SK-N-SH (cell line): ENCODE measurements around the gene TNFRSF12A. TPM values are rescaled to one million over a fixed set of nuclear protein-coding genes. Genes with fewer than 3 reads are reported as not detected.

Experiments
- CTCF ChIA-PET: fragments of 300-600, 350-600 bp; formaldehyde crosslinking; extraction: SDS; loops from one replicate; lab custom pipeline; 2021; lab: Yijun Ruan, JAX
- POLR2A ChIA-PET: fragments of 350-600 bp; sonication (Branson Sonifier 250); formaldehyde crosslinking; extraction: SDS; loops from one replicate; lab custom pipeline; 2020; ENCODE audit warnings: antibody characterized with exemption, inconsistent platforms; lab: Yijun Ruan, JAX
- DNase-seq: peaks from one replicate; pipeline ENCODE4 v3.0.0; 2012
- H2AFZ ChIP-seq: fragments of 200-600 bp; sonication (generic); 2 replicates; pipeline ENCODE4 v1.8.1; 2016; ENCODE audit warnings: antibody characterized with exemption, mild to moderate bottlenecking, low read depth
- H3F3A ChIP-seq: fragments of 200-600 bp; sonication (generic); replicated peaks from 2 replicates; pipeline ENCODE3; 2016; ENCODE audit warnings: antibody characterized with exemption, mild to moderate bottlenecking; ENCODE audit not compliant: insufficient read depth
- H3K27ac ChIP-seq, 2 experiments: fragments of 200-500 bp in 1 of 2; fragments of 200-600 bp in 1 of 2; sonication (Bioruptor generic) in 1 of 2; sonication (generic), shearing (Covaris generic) in 1 of 2; 2 replicates each; pipeline versions ENCODE4 v1.5.1 to v1.6.1; 2014 to 2016; ENCODE audit warnings: low read depth in 2 of 2, inconsistent platforms in 1 of 2, low read length in 1 of 2, mild to moderate bottlenecking in 1 of 2, mixed read lengths in 1 of 2
- H3K27me3 ChIP-seq: fragments of 200-600 bp; sonication (generic), shearing (Covaris generic); 2 replicates; pipeline ENCODE4 v1.6.1; 2016; ENCODE audit warnings: mixed run types; ENCODE audit not compliant: insufficient read depth
- H3K36me3 ChIP-seq, 2 experiments: fragments of 200-500 bp in 1 of 2; fragments of 200-600 bp in 1 of 2; sonication (Bioruptor generic) in 1 of 2; sonication (generic) in 1 of 2; replicated peaks in 1 of 2; 2 replicates each; pipeline versions ENCODE3 to v1.5.1; 2014 to 2016; ENCODE audit warnings: low read length in 1 of 2, mild to moderate bottlenecking in 1 of 2; ENCODE audit not compliant: insufficient read depth in 2 of 2, control insufficient read depth in 1 of 2
- H3K4me1 ChIP-seq, 2 experiments: fragments of 200-500 bp in 1 of 2; fragments of 200-600 bp in 1 of 2; sonication (Bioruptor generic) in 1 of 2; sonication (generic), shearing (Covaris generic) in 1 of 2; 2 replicates each; pipeline versions ENCODE4 v1.5.1 to v1.6.1; 2014 to 2016; ENCODE audit warnings: low read depth in 1 of 2, low read length in 1 of 2, mixed run types in 1 of 2; ENCODE audit not compliant: insufficient read depth in 2 of 2, control insufficient read depth in 1 of 2
- H3K4me2 ChIP-seq: fragments of 200-600 bp; sonication (generic), shearing (Covaris generic); 2 replicates; pipeline ENCODE4 v1.6.1; 2017; ENCODE audit warnings: mixed run types
- H3K4me3 ChIP-seq, 2 experiments: fragments of 200-500 bp in 1 of 2; fragments of 200-600 bp in 1 of 2; sonication (Bioruptor generic) in 1 of 2; sonication (generic), shearing (Covaris generic) in 1 of 2; 2 replicates each; pipeline versions ENCODE4 v1.5.1 to v1.8.1; 2014 to 2016; ENCODE audit warnings: low read depth in 2 of 2, inconsistent platforms in 1 of 2, low read length in 1 of 2, mild to moderate bottlenecking in 1 of 2, mixed read lengths in 1 of 2, moderate library complexity in 1 of 2
- H3K79me2 ChIP-seq: fragments of 200-600 bp; sonication (generic); 2 replicates; pipeline ENCODE4 v1.8.1; 2017; ENCODE audit warnings: mild to moderate bottlenecking; ENCODE audit not compliant: insufficient read depth
- H3K9ac ChIP-seq: fragments of 200-600 bp; sonication (generic); 2 replicates; pipeline ENCODE4 v1.6.1; 2017; ENCODE audit warnings: mixed run types
- H3K9me2 ChIP-seq: fragments of 200-600 bp; sonication (generic); 2 replicates; pipeline ENCODE4 v1.6.1; 2017; ENCODE audit warnings: mixed run types
- H3K9me3 ChIP-seq: fragments of 200-600 bp; sonication (generic); 2 replicates; pipeline ENCODE4 v1.6.1; 2017; ENCODE audit warnings: mixed run types, mild to moderate bottlenecking, moderate library complexity
- H4K20me1 ChIP-seq: fragments of 200-600 bp; sonication (generic); 2 replicates; pipeline ENCODE4 v1.6.1; 2017; ENCODE audit warnings: mild to moderate bottlenecking, mixed run types; ENCODE audit not compliant: insufficient read depth
- CHD2 ChIP-seq: fragments of 150-350 bp; IDR thresholded peaks from 2 replicates; pipeline ENCODE4 v1.6.1; 2018; ENCODE audit warnings: low read length; ENCODE audit not compliant: partially characterized antibody
- ELF1 ChIP-seq: IDR thresholded peaks from 2 replicates; pipeline ENCODE4 v1.4.0; 2012
- EP300 ChIP-seq, 2 experiments: IDR thresholded peaks; 2 replicates each; pipeline versions ENCODE4 v1.4.0 to v1.6.1; 2012; ENCODE audit warnings: borderline replicate concordance in 1 of 2, low read depth in 1 of 2, low read length in 1 of 2
- FOXM1 ChIP-seq: IDR thresholded peaks from 2 replicates; pipeline ENCODE4 v1.4.0; 2012; ENCODE audit warnings: low read depth, mild to moderate bottlenecking
- MEF2A ChIP-seq: IDR thresholded peaks from 2 replicates; pipeline ENCODE4 v1.4.0; 2012; ENCODE audit warnings: low read depth, borderline replicate concordance
- MXI1 ChIP-seq: IDR thresholded peaks from 2 replicates; pipeline ENCODE4 v1.6.1; 2012; ENCODE audit warnings: mild to moderate bottlenecking, low read depth, low read length, improper control_type of control experiment
- NFIC ChIP-seq: IDR thresholded peaks from 2 replicates; pipeline ENCODE4 v1.4.0; 2012; ENCODE audit warnings: borderline replicate concordance
- POLR2AphosphoS5 ChIP-seq: IDR thresholded peaks from 2 replicates; pipeline ENCODE4 v1.6.1; 2012; ENCODE audit warnings: low read depth, low read length
- RFX5 ChIP-seq: IDR thresholded peaks from 2 replicates; pipeline ENCODE4 v1.6.1; 2012; ENCODE audit warnings: mild to moderate bottlenecking, improper control_type of control experiment, low read length
- RXRA ChIP-seq: IDR thresholded peaks from 2 replicates; pipeline ENCODE4 v1.4.0; 2012; ENCODE audit warnings: low read depth, mild to moderate bottlenecking, borderline replicate concordance
- SIN3A ChIP-seq: IDR thresholded peaks from 2 replicates; pipeline ENCODE4 v1.6.1; 2012; ENCODE audit warnings: low read depth, mild to moderate bottlenecking, low read length, moderate library complexity, borderline replicate concordance
- TCF12 ChIP-seq: IDR thresholded peaks from 2 replicates; pipeline ENCODE4 v1.4.0; 2012
- TEAD4 ChIP-seq: IDR thresholded peaks from 2 replicates; pipeline ENCODE4 v1.4.0; 2012; ENCODE audit warnings: mild to moderate bottlenecking, borderline replicate concordance; ENCODE audit not compliant: insufficient read depth
- WGBS: methylation state at CpG from one replicate; pipeline ENCODE4 v1.1.6; 2017; ENCODE audit warnings: low lambda C conversion rate; 5-methylcytosine and 5-hydroxymethylcytosine counted together
- polyA plus RNA-seq, 3 experiments: library from polyadenylated mRNA; depleted of rRNA; stranded (reverse); fragments of >200 nt; gene quantifications; 2 replicates each; pipeline ENCODE4 v1.2.3, GENCODE V29; 2012
- TF ChIP-seq, protein P1 (sequence below): IDR thresholded peaks from 2 replicates; pipeline ENCODE4 v1.6.1; 2012; ENCODE audit warnings: mild to moderate bottlenecking, low read depth, low read length, moderate library complexity
- TF ChIP-seq, protein P2 (sequence below): IDR thresholded peaks from 2 replicates; pipeline ENCODE4; 2012
- TF ChIP-seq, protein P3 (sequence below): IDR thresholded peaks from 2 replicates; pipeline ENCODE4 v1.4.0; 2012; ENCODE audit warnings: low read depth
- TF ChIP-seq, protein P4 (sequence below): fragments of 200-600 bp; sonication (generic); IDR thresholded peaks from 2 replicates; pipeline ENCODE4 v1.6.1; 2017; ENCODE audit warnings: antibody characterized with exemption, mild to moderate bottlenecking, moderate library complexity
- TF ChIP-seq, protein P5 (sequence below): fragments of 150-350 bp; IDR thresholded peaks from 2 replicates; pipeline ENCODE4 v1.6.1; 2017; ENCODE audit warnings: antibody characterized with exemption, low read length, low read depth, borderline replicate concordance

Gene TNFRSF12A
- polyA plus RNA-seq, 1 of the 3 experiments (the other 2 are of a cell fraction): 374 TPM

DNA sequence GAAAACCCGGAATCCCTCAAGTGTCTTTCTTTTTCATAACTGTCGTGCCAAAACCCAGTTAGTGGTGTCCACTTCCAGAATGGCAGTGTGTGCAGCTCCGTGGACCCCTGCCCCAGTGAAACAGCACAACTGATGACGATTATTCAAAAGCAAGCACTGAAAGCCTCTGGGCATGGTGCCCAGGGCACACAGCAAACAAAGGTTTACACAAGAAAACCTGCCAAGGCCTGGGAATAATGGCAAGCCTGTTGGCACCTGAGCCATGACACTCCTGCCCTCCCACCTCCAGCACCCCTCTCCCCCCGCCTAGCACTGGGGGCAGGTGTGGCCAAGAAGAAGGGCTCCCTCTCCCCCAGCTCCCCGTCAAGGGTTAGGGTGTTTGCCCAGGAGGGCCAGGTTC, 42.7 kb upstream of the TNFRSF12A start:
- DNase-seq: no peak
- TF ChIP-seq MXI1 (no peak), RXRA (no peak), EP300 (IDR thresholded peaks at IDR 0.05; ENCODE audit: borderline replicate concordance in 1 of 2, low read depth in 1 of 2, low read length in 1 of 2) (no peak), FOXM1 (no peak), TCF12 (no peak), SIN3A (no peak), TEAD4 (no peak), RFX5 (no peak), CHD2 (no peak), POLR2AphosphoS5 (no peak), NFIC (no peak), MEF2A (no peak), ELF1 (no peak)
- TF ChIP-seq, protein P1, sequence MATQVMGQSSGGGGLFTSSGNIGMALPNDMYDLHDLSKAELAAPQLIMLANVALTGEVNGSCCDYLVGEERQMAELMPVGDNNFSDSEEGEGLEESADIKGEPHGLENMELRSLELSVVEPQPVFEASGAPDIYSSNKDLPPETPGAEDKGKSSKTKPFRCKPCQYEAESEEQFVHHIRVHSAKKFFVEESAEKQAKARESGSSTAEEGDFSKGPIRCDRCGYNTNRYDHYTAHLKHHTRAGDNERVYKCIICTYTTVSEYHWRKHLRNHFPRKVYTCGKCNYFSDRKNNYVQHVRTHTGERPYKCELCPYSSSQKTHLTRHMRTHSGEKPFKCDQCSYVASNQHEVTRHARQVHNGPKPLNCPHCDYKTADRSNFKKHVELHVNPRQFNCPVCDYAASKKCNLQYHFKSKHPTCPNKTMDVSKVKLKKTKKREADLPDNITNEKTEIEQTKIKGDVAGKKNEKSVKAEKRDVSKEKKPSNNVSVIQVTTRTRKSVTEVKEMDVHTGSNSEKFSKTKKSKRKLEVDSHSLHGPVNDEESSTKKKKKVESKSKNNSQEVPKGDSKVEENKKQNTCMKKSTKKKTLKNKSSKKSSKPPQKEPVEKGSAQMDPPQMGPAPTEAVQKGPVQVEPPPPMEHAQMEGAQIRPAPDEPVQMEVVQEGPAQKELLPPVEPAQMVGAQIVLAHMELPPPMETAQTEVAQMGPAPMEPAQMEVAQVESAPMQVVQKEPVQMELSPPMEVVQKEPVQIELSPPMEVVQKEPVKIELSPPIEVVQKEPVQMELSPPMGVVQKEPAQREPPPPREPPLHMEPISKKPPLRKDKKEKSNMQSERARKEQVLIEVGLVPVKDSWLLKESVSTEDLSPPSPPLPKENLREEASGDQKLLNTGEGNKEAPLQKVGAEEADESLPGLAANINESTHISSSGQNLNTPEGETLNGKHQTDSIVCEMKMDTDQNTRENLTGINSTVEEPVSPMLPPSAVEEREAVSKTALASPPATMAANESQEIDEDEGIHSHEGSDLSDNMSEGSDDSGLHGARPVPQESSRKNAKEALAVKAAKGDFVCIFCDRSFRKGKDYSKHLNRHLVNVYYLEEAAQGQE: no peak
- TF ChIP-seq, protein P2, sequence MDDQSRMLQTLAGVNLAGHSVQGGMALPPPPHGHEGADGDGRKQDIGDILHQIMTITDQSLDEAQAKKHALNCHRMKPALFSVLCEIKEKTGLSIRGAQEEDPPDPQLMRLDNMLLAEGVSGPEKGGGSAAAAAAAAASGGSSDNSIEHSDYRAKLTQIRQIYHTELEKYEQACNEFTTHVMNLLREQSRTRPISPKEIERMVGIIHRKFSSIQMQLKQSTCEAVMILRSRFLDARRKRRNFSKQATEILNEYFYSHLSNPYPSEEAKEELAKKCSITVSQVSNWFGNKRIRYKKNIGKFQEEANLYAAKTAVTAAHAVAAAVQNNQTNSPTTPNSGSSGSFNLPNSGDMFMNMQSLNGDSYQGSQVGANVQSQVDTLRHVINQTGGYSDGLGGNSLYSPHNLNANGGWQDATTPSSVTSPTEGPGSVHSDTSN: no peak
- TF ChIP-seq, protein P3, sequence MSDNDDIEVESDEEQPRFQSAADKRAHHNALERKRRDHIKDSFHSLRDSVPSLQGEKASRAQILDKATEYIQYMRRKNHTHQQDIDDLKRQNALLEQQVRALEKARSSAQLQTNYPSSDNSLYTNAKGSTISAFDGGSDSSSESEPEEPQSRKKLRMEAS: no peak
- TF ChIP-seq, protein P4, sequence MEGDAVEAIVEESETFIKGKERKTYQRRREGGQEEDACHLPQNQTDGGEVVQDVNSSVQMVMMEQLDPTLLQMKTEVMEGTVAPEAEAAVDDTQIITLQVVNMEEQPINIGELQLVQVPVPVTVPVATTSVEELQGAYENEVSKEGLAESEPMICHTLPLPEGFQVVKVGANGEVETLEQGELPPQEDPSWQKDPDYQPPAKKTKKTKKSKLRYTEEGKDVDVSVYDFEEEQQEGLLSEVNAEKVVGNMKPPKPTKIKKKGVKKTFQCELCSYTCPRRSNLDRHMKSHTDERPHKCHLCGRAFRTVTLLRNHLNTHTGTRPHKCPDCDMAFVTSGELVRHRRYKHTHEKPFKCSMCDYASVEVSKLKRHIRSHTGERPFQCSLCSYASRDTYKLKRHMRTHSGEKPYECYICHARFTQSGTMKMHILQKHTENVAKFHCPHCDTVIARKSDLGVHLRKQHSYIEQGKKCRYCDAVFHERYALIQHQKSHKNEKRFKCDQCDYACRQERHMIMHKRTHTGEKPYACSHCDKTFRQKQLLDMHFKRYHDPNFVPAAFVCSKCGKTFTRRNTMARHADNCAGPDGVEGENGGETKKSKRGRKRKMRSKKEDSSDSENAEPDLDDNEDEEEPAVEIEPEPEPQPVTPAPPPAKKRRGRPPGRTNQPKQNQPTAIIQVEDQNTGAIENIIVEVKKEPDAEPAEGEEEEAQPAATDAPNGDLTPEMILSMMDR: no peak
- TF ChIP-seq, protein P5, sequence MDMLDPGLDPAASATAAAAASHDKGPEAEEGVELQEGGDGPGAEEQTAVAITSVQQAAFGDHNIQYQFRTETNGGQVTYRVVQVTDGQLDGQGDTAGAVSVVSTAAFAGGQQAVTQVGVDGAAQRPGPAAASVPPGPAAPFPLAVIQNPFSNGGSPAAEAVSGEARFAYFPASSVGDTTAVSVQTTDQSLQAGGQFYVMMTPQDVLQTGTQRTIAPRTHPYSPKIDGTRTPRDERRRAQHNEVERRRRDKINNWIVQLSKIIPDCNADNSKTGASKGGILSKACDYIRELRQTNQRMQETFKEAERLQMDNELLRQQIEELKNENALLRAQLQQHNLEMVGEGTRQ: no peak
- peaks cover 7% of the 10 kb centered on the region for H3F3A ChIP-seq
- 81% methylated on average over 6 of the region's 6 CpGs for WGBS
- peaks cover 4 to 18% of the 10 kb centered on the region in 2 experiments; a peak in 2 of 4 replicates for H3K4me1 ChIP-seq
- H3K79me2 ChIP-seq: peaks cover 16% of the 10 kb centered on the region; the same call in 1 of the 2 replicates
- no peak overlapping the region for H3K4me2 ChIP-seq
- no peaks in the 10 kb centered on the region for H3K9me2 ChIP-seq
- H3K9me3 ChIP-seq: no peaks in the 10 kb centered on the region
- no peak overlapping the region for H3K27ac ChIP-seq
- H3K4me3 ChIP-seq: no peak overlapping the region
- H3K36me3 ChIP-seq: no peaks in the 10 kb centered on the region
- POLR2A ChIA-PET: no interaction called here
- H2AFZ ChIP-seq: no peak overlapping the region
- CTCF ChIA-PET: interaction anchor here (0.7 to 1.5 kb wide), 4 partner anchors 8 to 81 kb away, joined by 3 to 5 read pairs (median 3); partner anchors contain the start of gene PAQR4
- peaks cover 10% of the 10 kb centered on the region; the same call in 1 of the 2 replicates for H4K20me1 ChIP-seq
- no peaks in the 10 kb centered on the region for H3K27me3 ChIP-seq
- H3K9ac ChIP-seq: no peak overlapping the region
